Posterior cingulate gyrus (tissue), 11 donors: Measurements from ENCODE around the gene CARD19.
"Not testable (repeated sequence)": the region's sequence is repeated elsewhere in the genome, so short reads cannot be mapped to it uniquely, and the experiment has no call there.

ENCODE experiments used
- DNase-seq, 10 donors: peaks; one replicate each; pipeline versions ENCODE4 v3.0.0 to v3.0.0-alpha.2; 2020 to 2021; ENCODE audit warnings: mixed read lengths in 3 of 10
- intact Hi-C: fragments of 100-400 bp; cut with DNase I; formaldehyde crosslinking; loops from one replicate; pipeline ENCODE4 v1.15.1; 2023

Gene CARD19

GRCh38 chr9:93141771-93142483 lies 45.9 kb downstream of the CARD19 start:
- intact Hi-C loops: no loop called here
- DNase-seq: peak in 1 of 10 donors; percentile 66

GRCh38 chr9:93143830-93144530 lies 48.0 kb downstream of the CARD19 start:
- peak; percentile 63 to 97 (median 85) for DNase-seq
- intact Hi-C loops: no loop called here

- intact Hi-C loops: not testable (repeated sequence)
Observed at GRCh38 chr9:93146696-93147095, 50.7 kb downstream of the CARD19 start.

GRCh38 chr9:93147632-93148031 lies 51.6 kb downstream of the CARD19 start:
- intact Hi-C loops: no loop called here
- DNase-seq: no peak

More at GRCh38 chr9:93146696-93147095, 50.7 kb downstream of the CARD19 start:
- not testable (repeated sequence) for DNase-seq

GRCh38 chr9:93148721-93149120 lies 52.7 kb downstream of the CARD19 start:
- intact Hi-C loops: no loop called here
- DNase-seq: no peak

GRCh38 chr9:93149361-93149760 lies 53.3 kb downstream of the CARD19 start:
- intact Hi-C loops: no loop called here
- no peak for DNase-seq

GRCh38 chr9:93151097-93151784 lies 55.2 kb downstream of the CARD19 start:
- DNase-seq: no peak
- intact Hi-C loops: loop anchor here (10.0 kb wide), 1 partner anchor 414 kb away; no protein-coding TSS in a partner anchor

- peak in 2 of 10 donors; percentile 38 to 52 for DNase-seq
- intact Hi-C loops: loop anchor here (10.0 kb wide), 1 partner anchor 410 kb away; no protein-coding TSS in a partner anchor
Observed at GRCh38 chr9:93154293-93154903, 58.4 kb downstream of the CARD19 start.

- intact Hi-C loops: loop anchor here (10.0 kb wide), 1 partner anchor 409 kb away; no protein-coding TSS in a partner anchor
Observed at GRCh38 chr9:93155716-93156474, 59.9 kb downstream of the CARD19 start.

GRCh38 chr9:93156475-93157008 lies 60.5 kb downstream of the CARD19 start:
- intact Hi-C loops: loop anchor here (10.0 kb wide), 1 partner anchor 408 kb away; no protein-coding TSS in a partner anchor
- peak in 1 of 10 donors; percentile 84 for DNase-seq

More at GRCh38 chr9:93155716-93156474, 59.9 kb downstream of the CARD19 start:
- peak; percentile 49 to 96 (median 66) for DNase-seq

- intact Hi-C loops: loop anchor here (1.0 to 10.0 kb wide), 2 partner anchors 142 to 405 kb away; no protein-coding TSS in a partner anchor
- DNase-seq: peak; percentile 63 to 97 (median 83)
Observed at GRCh38 chr9:93159601-93160471, 63.8 kb downstream of the CARD19 start.

GRCh38 chr9:93161786-93162562 lies 66.0 kb downstream of the CARD19 start:
- intact Hi-C loops: no loop called here
- no peak for DNase-seq
